Measurements from ENCODE around the gene MLXIPL. TPM values are rescaled to one million over a fixed set of nuclear protein-coding genes. Genes with fewer than 3 reads are reported as not detected.
"Not testable (repeated sequence)": the region's sequence is repeated elsewhere in the genome, so short reads cannot be mapped to it uniquely, and the experiment has no call there.

The MLXIPL gene
- total RNA-seq, 3 donors from 2014 or later, result 10.4 to 109 (median 21.3) TPM

GRCh38 chr7:73624669-73625001 is 313 bp upstream of the MLXIPL start:
- intact Hi-C loops (cut with DNase I; ENCODE audit: low total_unique reads), result loop anchor here (10.0 kb wide), 1 partner anchor 230 kb away; no protein-coding TSS in a partner anchor
- no peak for DNase-seq (ENCODE audit: low spot score in 2 of 2)
- H3K27me3 ChIP-seq, result peaks cover 11 to 45% of the 10 kb centered on the region in 2 donors
- no peaks in the 10 kb centered on the region for H3K36me3 ChIP-seq
- TF ChIP-seq POLR2A (IDR thresholded peaks at IDR 0.05) (no peak), POLR2AphosphoS5 (IDR thresholded peaks at IDR 0.05) (no peak), CTCF (IDR thresholded peaks at IDR 0.05) (no peak)
- peaks cover 4 to 16% of the 10 kb centered on the region in 2 donors for H3K4me1 ChIP-seq
- H3K4me3 ChIP-seq, result peak overlapping the region; percentile 51 to 72 (median 64)
- H3K9me3 ChIP-seq, result no peaks in the 10 kb centered on the region
- no peak overlapping the region for H3K27ac ChIP-seq

- Histone ChIP-seq H3K27ac (no peak overlapping the region), H3K4me3 (peak overlapping the region; percentile 51 to 72 (median 64)), H3K27me3 (peaks cover 11 to 33% of the 10 kb centered on the region in 2 donors), H3K9me3 (no peaks in the 10 kb centered on the region), H3K4me1 (peaks cover 4 to 16% of the 10 kb centered on the region in 2 donors), H3K36me3 (no peaks in the 10 kb centered on the region)
- no peak for DNase-seq (ENCODE audit: low spot score in 2 of 2)
- intact Hi-C loops (cut with DNase I; ENCODE audit: low total_unique reads), result loop anchor here (10.0 kb wide), 1 partner anchor 232 kb away; no protein-coding TSS in a partner anchor
- TF ChIP-seq POLR2AphosphoS5 (IDR thresholded peaks at IDR 0.05), result peak in 1 of 3 donors; percentile 57
- TF ChIP-seq CTCF (IDR thresholded peaks at IDR 0.05), result no peak
These were observed 1.2 kb downstream of the MLXIPL start for GRCh38 chr7:73622909-73623797.

- peak overlapping the region in 2 of 3 donors; percentile 64 to 72 for H3K4me3 ChIP-seq
- no peaks in the 10 kb centered on the region for H3K36me3 ChIP-seq
- H3K9me3 ChIP-seq, result no peaks in the 10 kb centered on the region
- TF ChIP-seq POLR2AphosphoS5 (IDR thresholded peaks at IDR 0.05), result no peak
- TF ChIP-seq POLR2A (IDR thresholded peaks at IDR 0.05), result no peak
- TF ChIP-seq CTCF (IDR thresholded peaks at IDR 0.05), result no peak
- intact Hi-C loops (cut with DNase I; ENCODE audit: low total_unique reads), result loop anchor here (10.0 kb wide), 1 partner anchor 232 kb away; no protein-coding TSS in a partner anchor
- H3K27me3 ChIP-seq, result peaks cover 10 to 31% of the 10 kb centered on the region in 2 donors
- peaks cover 4 to 16% of the 10 kb centered on the region in 2 donors for H3K4me1 ChIP-seq
- no peak for DNase-seq (ENCODE audit: low spot score in 2 of 2)
- no peak overlapping the region for H3K27ac ChIP-seq
These were observed 1.8 kb downstream of the MLXIPL start for GRCh38 chr7:73622527-73622908.

GRCh38 chr7:73621168-73622063 is 2.9 kb downstream of the MLXIPL start:
- no peaks in the 10 kb centered on the region for H3K9me3 ChIP-seq
- DNase-seq (ENCODE audit: low spot score in 2 of 2), result no peak
- intact Hi-C loops (cut with DNase I; ENCODE audit: low total_unique reads), result loop anchor here (10.0 kb wide), 1 partner anchor 233 kb away; no protein-coding TSS in a partner anchor
- H3K4me3 ChIP-seq, result no peak overlapping the region
- TF ChIP-seq POLR2AphosphoS5 (IDR thresholded peaks at IDR 0.05) (no peak), POLR2A (IDR thresholded peaks at IDR 0.05) (no peak), CTCF (IDR thresholded peaks at IDR 0.05) (no peak)
- peaks cover 8 to 31% of the 10 kb centered on the region in 2 donors for H3K27me3 ChIP-seq
- no peak overlapping the region for H3K27ac ChIP-seq
- H3K36me3 ChIP-seq, result no peaks in the 10 kb centered on the region
- peaks cover 4 to 16% of the 10 kb centered on the region in 2 donors for H3K4me1 ChIP-seq

- H3K36me3 ChIP-seq; H3K9me3 ChIP-seq; H3K27ac ChIP-seq; H3K4me3 ChIP-seq; DNase-seq (ENCODE audit: low spot score in 2 of 2); intact Hi-C loops (cut with DNase I; ENCODE audit: low total_unique reads): not testable (repeated sequence)
- Histone ChIP-seq H3K4me1 (peaks cover 4 to 16% of the 10 kb centered on the region in 2 donors), H3K27me3 (peaks cover 8 to 23% of the 10 kb centered on the region in 2 donors)
These were observed 4.9 kb downstream of the MLXIPL start for GRCh38 chr7:73619394-73619793.

Measured in breast epithelium (tissue), 4 donors.